GM12873 (cell line): ENCODE results near the gene FNDC8.

Source experiments
- CTCF ChIP-seq: IDR thresholded peaks from 2 replicates; pipeline ENCODE4 v1.5.1; 2012; ENCODE audit warnings: low read depth, mild to moderate bottlenecking, moderate library complexity, low read length, control low read depth; ENCODE audit not compliant: insufficient read depth; ENCODE audit errors: missing control alignments

FNDC8 gene

DNA sequence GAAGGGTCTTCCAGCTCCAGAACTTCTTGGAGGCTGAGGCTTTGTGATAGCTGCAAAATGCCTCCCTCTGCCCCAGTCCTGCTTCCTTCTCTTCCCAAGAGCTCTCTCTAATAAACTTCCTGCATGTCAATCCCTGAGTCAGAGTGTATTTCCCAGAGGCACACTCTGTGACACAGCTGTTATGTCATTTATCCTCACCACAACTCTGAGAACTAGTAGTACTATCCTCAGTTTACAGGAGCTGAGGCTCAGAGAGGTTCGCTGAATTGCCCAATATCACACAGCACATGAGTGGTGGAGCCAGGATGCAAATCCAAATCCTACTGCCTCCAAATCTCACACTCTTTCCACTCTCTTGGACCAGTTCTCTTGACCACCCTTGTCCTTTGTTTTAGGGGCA lies 46.3 kb downstream of the FNDC8 start:
- no peak for TF ChIP-seq CTCF

GRCh38 chr17:35169835-35170363 lies 48.5 kb downstream of the FNDC8 start:
- TF ChIP-seq CTCF, result no peak

DNA sequence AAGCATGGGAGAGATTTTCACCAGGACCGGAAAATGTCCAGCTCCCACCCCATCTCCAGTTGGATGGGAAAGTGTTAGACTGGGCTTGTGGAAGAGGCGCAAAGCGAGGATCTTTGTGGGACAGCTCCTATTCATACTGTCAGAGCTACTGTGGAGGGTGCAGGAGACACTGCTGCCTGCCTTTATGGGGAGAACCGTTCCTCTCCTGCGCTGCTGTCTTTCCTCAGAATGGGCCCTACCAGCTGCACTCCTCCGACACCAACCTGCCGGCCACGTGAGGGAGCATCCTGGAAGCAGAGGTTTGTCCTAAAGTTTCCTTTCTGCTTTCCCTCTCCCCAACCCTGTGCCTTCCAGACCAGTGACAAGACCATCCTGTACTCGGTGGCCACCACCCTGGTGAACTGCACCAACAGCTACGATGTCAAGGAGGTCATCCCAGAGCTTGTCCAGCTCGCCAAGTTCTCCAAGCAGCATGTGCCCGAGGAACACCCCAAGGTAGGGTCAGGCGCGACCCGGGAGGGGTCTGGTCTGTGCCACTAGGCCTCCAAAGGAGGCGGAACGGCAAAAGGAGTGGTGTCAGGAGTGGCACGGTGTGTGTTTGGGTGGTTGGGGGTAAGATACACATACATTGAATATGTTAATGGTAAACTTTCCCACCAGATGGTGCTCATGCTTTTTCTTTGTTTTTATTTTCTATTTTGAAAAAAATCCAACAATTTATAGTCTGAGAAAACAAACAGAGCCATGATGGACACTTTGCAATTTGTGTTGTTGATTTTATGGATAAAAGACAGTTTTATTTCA lies 49.8 kb downstream of the FNDC8 start:
- no peak for TF ChIP-seq CTCF

DNA sequence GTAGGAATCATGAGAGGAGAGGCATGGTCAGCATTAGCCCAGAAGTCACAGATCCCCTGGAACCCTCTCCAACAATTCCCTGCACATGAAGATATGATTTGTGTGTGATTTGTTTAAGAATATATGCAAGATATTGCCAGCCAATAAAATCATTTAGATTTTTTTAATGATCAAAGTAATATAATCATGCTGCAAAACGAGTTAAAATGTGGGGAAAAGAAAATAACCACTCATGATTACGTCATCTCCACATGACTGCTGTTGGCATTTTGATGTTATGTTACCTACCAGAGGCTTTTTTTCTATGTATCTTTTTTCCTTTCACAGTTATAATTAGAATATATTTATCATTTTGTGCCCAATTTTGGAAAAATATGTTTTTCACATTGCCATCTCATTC lies 50.4 kb downstream of the FNDC8 start:
- no peak for TF ChIP-seq CTCF

GRCh38 chr17:35174835-35175334 lies 53.5 kb downstream of the FNDC8 start:
- TF ChIP-seq CTCF, result no peak

GRCh38 chr17:35175638-35176415 lies 54.4 kb downstream of the FNDC8 start:
- TF ChIP-seq CTCF, result no peak

GRCh38 chr17:35176897-35177296 lies 55.5 kb downstream of the FNDC8 start:
- TF ChIP-seq CTCF, result no peak
